SH-SY5Y (cell line): ENCODE data around the gene LHFPL3.

ENCODE experiments used
- GATA2 ChIP-seq: IDR thresholded peaks from 2 replicates; pipeline ENCODE4 v1.6.1; 2011; ENCODE audit warnings: mild to moderate bottlenecking, low read depth, low read length
- GATA3 ChIP-seq: IDR thresholded peaks from 2 replicates; pipeline ENCODE4 v1.6.1; 2011; ENCODE audit warnings: low read depth, mild to moderate bottlenecking, low read length, moderate library complexity

- TF ChIP-seq GATA3 (no peak), GATA2 (no peak)
Measured at GRCh38 chr7:104643587-104644217, 315.3 kb downstream of the LHFPL3 start.
